K562 (cell line): ENCODE measurements around the gene TUBB2A. TPM values are rescaled to one million over a fixed set of nuclear protein-coding genes. Genes with fewer than 3 reads are reported as not detected.

Experiments used
- ATF3 ChIP-seq, 2 experiments: fragments of 450-650 bp in 1 of 2; sonication (generic) in 1 of 2; formaldehyde crosslinking in 1 of 2; IDR thresholded peaks in 1 of 2; conservative IDR thresholded peaks in 1 of 2; 2 replicates each; pipeline versions ENCODE4 v1.6.1 to v1.8.1; 2016 to 2023; ENCODE audit warnings: mild to moderate bottlenecking in 2 of 2, moderate library complexity in 2 of 2, inconsistent platforms in 1 of 2, missing genetic modification reagents in 1 of 2
- CXXC5 ChIP-seq: fragments of 250-450 bp; sonication (Bioruptor Pico); IDR thresholded peaks from 2 replicates; pipeline ENCODE4 v1.8.0; 2022; ENCODE audit warnings: inconsistent platforms, mild to moderate bottlenecking, moderate library complexity
- E2F3 ChIP-seq: fragments of 250-450 bp; sonication (Bioruptor Pico); IDR thresholded peaks from 2 replicates; pipeline ENCODE4 v1.4.0; 2020; ENCODE audit warnings: mild to moderate bottlenecking
- HDAC1 ChIP-seq, 2 experiments: fragments of 450-650 bp; IDR thresholded peaks; 2 replicates each; pipeline ENCODE4 v1.6.1; 2016 to 2017; ENCODE audit warnings: inconsistent platforms in 1 of 2, mild to moderate bottlenecking in 1 of 2, moderate library complexity in 1 of 2
- HMGN3 ChIP-seq: IDR thresholded peaks from 2 replicates; pipeline ENCODE4 v1.6.1; 2011; ENCODE audit warnings: borderline replicate concordance, low read depth, mild to moderate bottlenecking, mixed read lengths, low read length; ENCODE audit not compliant: insufficient read length; ENCODE audit errors: extremely low read depth
- IFI16 ChIP-seq: fragments of 250-450 bp; sonication (Bioruptor Pico); IDR thresholded peaks from 2 replicates; pipeline ENCODE4 v2.1.2; 2022; ENCODE audit warnings: mild to moderate bottlenecking, inconsistent platforms
- MAX ChIP-seq: sonication (generic); formaldehyde crosslinking; IDR thresholded peaks from 2 replicates; pipeline ENCODE4 v1.9.0; 2022; ENCODE audit warnings: mild to moderate bottlenecking, missing genetic modification reagents
- MGA ChIP-seq: fragments of 450-650 bp; IDR thresholded peaks from 2 replicates; pipeline ENCODE4 v1.6.1; 2016; ENCODE audit warnings: mild to moderate bottlenecking, moderate library complexity
- NFYB ChIP-seq: IDR thresholded peaks from 2 replicates; pipeline ENCODE4 v1.6.1; 2011; ENCODE audit warnings: mild to moderate bottlenecking, moderate library complexity; ENCODE audit not compliant: insufficient read length; ENCODE audit errors: extremely low read depth
- SRF ChIP-seq, 2 experiments: fragments of 250-450, 450-650 bp in 1 of 2; sonication (Bioruptor Pico) in 1 of 2; sonication (generic) in 1 of 2; formaldehyde crosslinking; IDR thresholded peaks; 2 replicates each; pipeline versions ENCODE4 v1.5.0 to v1.5.1; 2020 to 2022; ENCODE audit warnings: mild to moderate bottlenecking in 1 of 2, missing genetic modification reagents in 1 of 2
- STAT5B ChIP-seq: fragments of 250-450 bp; sonication (Bioruptor Pico); IDR thresholded peaks from 2 replicates; pipeline ENCODE4 v1.8.0; 2021; ENCODE audit warnings: mild to moderate bottlenecking, inconsistent platforms
- ZNF444 ChIP-seq: fragments of 250-450 bp; sonication (Bioruptor Pico); IDR thresholded peaks from 2 replicates; pipeline ENCODE4 v1.4.0; 2020; ENCODE audit warnings: mild to moderate bottlenecking, moderate library complexity
- polyA plus RNA-seq, 8 experiments: library from polyadenylated mRNA; depleted of rRNA in 4 of 8; stranded (reverse) in 5 of 8; unstranded in 3 of 8; fragments of >200 nt; fragmentation: Nextera tagmentation in 2 of 8; fragmentation: Illumina TruSeq in 1 of 8; extraction: Ambion mirVana in 2 of 8; extraction: Trizol in 1 of 8; gene quantifications; 2 replicates each; pipeline versions ENCODE4 v1.2.1 to v1.2.3, GENCODE V29; 2011 to 2014; ENCODE audit warnings: inconsistent platforms in 1 of 8, missing spikeins in 1 of 8
- total RNA-seq, 7 experiments: library from RNA; depleted of rRNA in 6 of 7; stranded (reverse); fragments of >200 nt in 6 of 7; fragmentation: Illumina TruSeq in 2 of 7; extraction: Trizol in 2 of 7; gene quantifications; 2 replicates each; pipeline versions ENCODE4 v1.2.1 to v1.2.3, GENCODE V29; 2011 to 2021; ENCODE audit warnings: low replicate concordance in 1 of 7

The TUBB2A gene
- total and polyA plus RNA-seq, 9 of the 15 experiments (the other 6 are each of a cell fraction or from before 2014, with no cell fraction given): 3.6 to 92.1 (median 45.6) TPM

- peak; percentile 18; the same call in 1 of the 2 replicates for TF ChIP-seq MGA
- no peak for TF ChIP-seq SRF (CRISPR knock-in tag; IDR thresholded peaks at IDR 0.05)
- TF ChIP-seq HDAC1 (IDR thresholded peaks at IDR 0.05): no peak; a peak in 1 of 4 replicates
- no peak for TF ChIP-seq ZNF444 (CRISPR knock-in tag)
- TF ChIP-seq IFI16 (CRISPR knock-in tag): no peak
- TF ChIP-seq STAT5B (CRISPR knock-in tag): no peak
- TF ChIP-seq HMGN3: no peak
- no peak; the same call in 1 of the 2 replicates for TF ChIP-seq CXXC5 (CRISPR knock-in tag)
- TF ChIP-seq ATF3 (IDR thresholded peaks at IDR 0.05): peak; percentile 63; the same call in 1 of the 2 replicates
- no peak for TF ChIP-seq ATF3 (CRISPR knock-in tag; conservative IDR thresholded peaks at IDR 0.05)
- no peak for TF ChIP-seq MAX
- TF ChIP-seq NFYB: no peak
- TF ChIP-seq E2F3 (CRISPR knock-in tag): no peak
Measured at GRCh38 chr6:3165631-3166534, 8.5 kb upstream of the TUBB2A start (continued).
